GM10248 (cell line): Measurements from ENCODE around the gene C14orf119.
"Not testable (repeated sequence)": the region's sequence is repeated elsewhere in the genome, so short reads cannot be mapped to it uniquely, and the experiment has no call there.

Experiments
- CTCF ChIA-PET: fragments of 300-600 bp; sonication (Branson Sonifier 250); formaldehyde crosslinking; extraction: SDS; loops from one replicate; lab custom pipeline; 2021; ENCODE audit warnings: antibody characterized with exemption; lab: Yijun Ruan, JAX
- POLR2A ChIA-PET: fragments of 350-650 bp; sonication (Branson Sonifier 250); formaldehyde crosslinking; extraction: SDS; loops from one replicate; lab custom pipeline; 2020; ENCODE audit warnings: antibody characterized with exemption; lab: Yijun Ruan, JAX
- DNase-seq: peaks from one replicate; pipeline ENCODE4 v3.0.0; 2012; ENCODE audit errors: extremely low spot score
- TF ChIP-seq, protein P1 (sequence below): IDR thresholded peaks from 2 replicates; pipeline ENCODE4 v1.5.1; 2012; ENCODE audit warnings: mild to moderate bottlenecking, low read depth; ENCODE audit errors: extremely low read depth, missing control alignments, control extremely low read depth

Gene C14orf119

DNA sequence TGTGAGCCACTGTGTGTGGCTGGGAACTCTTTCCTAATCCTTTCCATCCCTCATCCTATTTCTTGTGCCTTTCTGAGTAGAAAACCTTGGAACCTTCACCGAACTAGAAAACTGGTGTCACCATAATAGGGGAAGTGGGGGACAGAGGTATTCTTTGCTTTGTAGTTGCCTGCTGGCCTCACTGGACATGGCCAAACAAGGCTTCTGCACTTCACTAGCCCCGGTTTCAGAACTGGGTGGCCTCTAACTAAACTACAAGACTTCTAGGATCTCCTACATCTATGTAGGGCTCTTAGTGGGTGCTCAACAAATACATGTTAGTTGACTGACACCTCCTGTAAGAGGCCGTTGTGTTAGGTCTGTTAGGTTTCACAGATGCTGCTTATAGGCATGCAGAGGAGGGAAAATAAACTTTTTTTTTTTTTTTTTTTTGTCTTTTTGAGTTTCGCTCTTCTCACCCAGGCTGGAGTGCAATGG, 10.1 kb downstream of the C14orf119 start:
- DNase-seq = no peak
- CTCF ChIA-PET = no interaction called here
- POLR2A ChIA-PET = no interaction called here
- TF ChIP-seq, protein P1, sequence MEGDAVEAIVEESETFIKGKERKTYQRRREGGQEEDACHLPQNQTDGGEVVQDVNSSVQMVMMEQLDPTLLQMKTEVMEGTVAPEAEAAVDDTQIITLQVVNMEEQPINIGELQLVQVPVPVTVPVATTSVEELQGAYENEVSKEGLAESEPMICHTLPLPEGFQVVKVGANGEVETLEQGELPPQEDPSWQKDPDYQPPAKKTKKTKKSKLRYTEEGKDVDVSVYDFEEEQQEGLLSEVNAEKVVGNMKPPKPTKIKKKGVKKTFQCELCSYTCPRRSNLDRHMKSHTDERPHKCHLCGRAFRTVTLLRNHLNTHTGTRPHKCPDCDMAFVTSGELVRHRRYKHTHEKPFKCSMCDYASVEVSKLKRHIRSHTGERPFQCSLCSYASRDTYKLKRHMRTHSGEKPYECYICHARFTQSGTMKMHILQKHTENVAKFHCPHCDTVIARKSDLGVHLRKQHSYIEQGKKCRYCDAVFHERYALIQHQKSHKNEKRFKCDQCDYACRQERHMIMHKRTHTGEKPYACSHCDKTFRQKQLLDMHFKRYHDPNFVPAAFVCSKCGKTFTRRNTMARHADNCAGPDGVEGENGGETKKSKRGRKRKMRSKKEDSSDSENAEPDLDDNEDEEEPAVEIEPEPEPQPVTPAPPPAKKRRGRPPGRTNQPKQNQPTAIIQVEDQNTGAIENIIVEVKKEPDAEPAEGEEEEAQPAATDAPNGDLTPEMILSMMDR = no peak

DNA sequence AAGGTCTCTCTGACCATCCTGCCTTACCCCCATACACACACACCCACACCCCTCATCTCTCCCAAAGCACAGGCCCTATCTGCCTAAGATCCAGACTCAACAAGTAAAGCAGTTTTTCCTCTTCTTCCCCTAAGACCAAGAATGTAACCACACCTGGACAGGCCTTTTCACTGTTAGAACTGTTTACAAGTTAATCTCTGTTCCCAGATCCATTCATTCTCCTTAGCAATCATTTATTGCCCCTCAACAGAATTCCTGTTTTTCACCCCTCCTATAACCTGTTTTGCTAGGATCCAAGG, 11.4 kb downstream of the C14orf119 start:
- POLR2A ChIA-PET = no interaction called here
- TF ChIP-seq, protein P1 = no peak
- no peak for DNase-seq
- CTCF ChIA-PET = interaction anchor here (1.2 to 1.6 kb wide), 2 partner anchors 12 to 14 kb away, joined by 3 to 13 read pairs; partner anchors contain the start of gene ACIN1

DNA sequence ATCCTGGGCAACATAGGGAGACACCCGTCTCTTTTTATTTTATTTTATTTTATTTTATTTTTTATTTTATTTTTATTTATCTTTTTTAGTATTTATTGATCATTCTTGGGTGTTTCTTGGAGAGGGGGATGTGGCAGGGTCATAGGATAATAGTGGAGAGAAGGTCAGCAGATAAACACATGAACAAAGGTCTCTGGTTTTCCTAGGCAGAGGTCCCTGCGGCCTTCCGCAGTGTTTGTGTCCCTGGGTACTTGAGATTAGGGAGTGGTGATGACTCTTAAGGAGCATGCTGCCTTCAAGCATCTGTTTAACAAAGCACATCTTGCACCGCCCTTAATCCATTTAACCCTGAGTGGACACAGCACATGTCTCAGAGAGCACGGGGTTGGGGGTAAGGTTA, 12.3 kb downstream of the C14orf119 start:
- CTCF ChIA-PET = interaction anchor here (4.0 kb wide), 1 partner anchor 39 kb away, joined by 18 read pairs; no protein-coding TSS in a partner anchor
- DNase-seq, POLR2A ChIA-PET: not testable (repeated sequence)

DNA sequence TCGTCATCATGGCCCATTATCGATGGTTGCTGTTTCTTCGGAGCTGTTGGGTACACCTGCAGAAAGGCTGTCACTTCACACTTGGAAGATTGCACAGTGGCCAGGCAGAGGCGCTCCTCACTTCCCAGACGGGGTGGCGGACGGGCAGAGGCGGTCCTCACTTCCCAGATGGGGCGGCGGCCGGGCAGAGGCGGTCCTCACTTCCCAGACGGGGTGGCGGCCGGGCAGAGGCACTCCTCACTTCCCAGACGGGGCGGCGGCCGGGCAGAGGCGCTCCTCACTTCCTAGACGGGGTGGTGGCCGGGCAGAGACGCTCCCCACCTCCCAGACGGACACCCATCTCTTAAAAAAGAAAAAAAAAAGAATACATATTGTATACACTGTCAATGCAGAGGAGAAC, 12.9 kb downstream of the C14orf119 start:
- POLR2A ChIA-PET, DNase-seq: not testable (repeated sequence)
- CTCF ChIA-PET = interaction anchor here (1.0 to 5.4 kb wide), 6 partner anchors 11 to 50 kb away, joined by 3 to 47 read pairs (median 12); partner anchors contain the start of gene CEBPE

DNA sequence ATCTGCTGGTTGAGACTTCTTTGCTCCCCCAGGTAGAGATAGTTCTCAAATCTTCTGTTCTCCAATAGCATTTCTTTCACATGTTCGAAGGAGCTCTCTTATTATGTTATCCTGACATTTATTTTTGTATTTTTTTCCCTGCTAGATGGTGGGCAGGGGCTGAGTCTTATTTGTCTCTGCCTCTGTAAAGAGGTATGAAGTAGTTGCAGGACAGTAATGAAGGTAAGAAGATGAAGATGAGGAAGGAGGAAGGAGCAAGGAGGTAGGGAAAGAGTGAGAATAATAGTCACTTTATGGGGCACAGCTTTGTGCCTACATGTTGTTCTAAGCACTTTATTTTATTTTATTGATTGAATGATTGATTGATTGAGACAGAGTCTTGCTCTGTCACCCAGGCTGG, 14.5 kb downstream of the C14orf119 start:
- TF ChIP-seq, protein P1 = no peak
- ChIA-PET POLR2A (no interaction called here), CTCF (interaction anchor here (0.9 to 5.4 kb wide), 13 partner anchors 9 to 271 kb away, joined by 3 to 47 read pairs (median 4); partner anchors contain the start of genes ACIN1, C14orf119, CEBPE and HOMEZ)
- no peak for DNase-seq

DNA sequence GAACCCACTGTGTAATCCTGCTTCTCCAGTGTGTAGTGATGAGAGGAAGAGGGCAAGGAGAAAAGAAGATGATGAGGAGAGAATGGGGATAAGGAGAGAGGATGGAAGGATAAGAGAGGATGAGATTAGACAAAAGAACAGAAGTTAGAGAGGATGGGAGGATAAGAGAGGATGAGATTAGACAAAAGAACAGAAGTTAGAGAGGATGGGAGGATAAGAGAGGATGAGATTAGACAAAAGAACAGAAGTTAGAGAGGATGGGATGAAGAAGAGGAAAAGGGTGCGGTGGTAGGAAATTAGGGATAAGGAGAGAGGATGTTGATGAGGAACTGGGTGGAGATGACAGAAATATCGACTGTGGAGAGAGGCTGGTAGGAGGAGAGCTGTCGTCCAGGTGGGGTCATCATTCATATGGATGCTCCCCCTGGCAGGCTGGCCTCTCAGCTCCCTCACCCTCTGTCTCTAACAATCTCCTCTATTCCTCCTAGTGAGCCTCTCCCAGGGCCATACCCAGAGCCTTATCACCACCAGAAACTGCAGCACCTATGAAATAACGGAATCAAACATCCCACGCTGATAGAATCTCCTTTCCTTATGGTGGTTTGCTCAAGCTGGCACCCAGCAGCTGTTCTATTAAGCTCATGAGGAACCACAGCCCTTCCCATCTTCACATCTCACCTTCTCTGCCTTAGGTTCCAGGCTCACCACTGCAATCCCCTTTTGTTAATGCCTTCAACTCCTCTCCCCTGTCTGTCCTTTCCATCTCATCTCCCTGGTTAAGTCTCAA, 15.5 kb downstream of the C14orf119 start:
- DNase-seq = no peak
- CTCF ChIA-PET = interaction anchor here (0.9 to 5.4 kb wide), 9 partner anchors 9 to 182 kb away, joined by 3 to 47 read pairs (median 8); partner anchors contain the start of genes ACIN1, C14orf119 and CEBPE
- TF ChIP-seq, protein P1 = no peak
- POLR2A ChIA-PET = interaction anchor here (0.5 kb wide), 1 partner anchor 28 kb away, joined by 6 read pairs; no protein-coding TSS in a partner anchor

DNA sequence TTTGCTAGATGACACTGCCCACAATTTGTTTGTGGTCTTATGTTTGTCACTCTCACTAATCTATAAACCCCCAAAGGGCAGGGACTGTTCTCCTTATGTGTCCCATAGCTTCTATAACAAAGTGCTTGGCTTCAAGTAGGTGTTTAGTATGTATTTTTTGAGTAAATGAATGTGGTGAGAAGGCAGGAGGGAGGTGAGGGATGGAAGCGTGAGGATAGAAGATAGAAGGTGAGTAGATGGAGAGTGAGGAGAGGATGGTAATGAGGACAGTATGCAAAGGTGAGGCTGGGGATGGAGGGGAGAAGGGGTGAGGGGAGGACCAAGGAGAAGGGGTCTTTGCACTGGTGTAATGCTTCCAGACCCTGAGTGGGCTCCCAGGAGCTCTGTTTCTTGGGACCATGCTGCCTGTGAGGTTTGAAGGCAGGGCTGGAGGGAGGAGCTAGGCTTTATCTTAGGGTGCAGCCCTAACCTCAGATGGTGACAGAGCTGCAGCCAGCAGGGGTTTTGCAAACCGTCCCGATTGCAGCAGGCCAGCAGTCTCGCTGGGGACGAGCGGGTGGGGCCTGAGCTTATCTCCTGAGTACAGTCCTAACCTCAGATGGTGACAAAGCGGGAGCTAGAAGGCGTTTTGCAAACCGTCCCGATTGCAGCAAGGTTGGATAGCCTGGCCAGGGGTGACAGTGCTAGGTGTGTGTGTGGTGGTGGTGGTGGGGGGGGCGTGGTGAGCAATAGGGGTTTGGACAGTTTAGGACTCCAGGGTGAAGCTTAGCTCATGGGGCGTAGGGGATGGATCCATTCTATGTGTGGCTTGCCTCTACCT, 17.3 kb downstream of the C14orf119 start:
- DNase-seq = no peak
- POLR2A ChIA-PET = no interaction called here
- TF ChIP-seq, protein P1 = no peak

More for the DNA sequence above, 17.3 kb downstream of the C14orf119 start:
- CTCF ChIA-PET = interaction anchor here (0.9 to 5.4 kb wide), 6 partner anchors 7 to 72 kb away, joined by 3 to 47 read pairs (median 3); partner anchors contain the start of gene CEBPE
